Mucosa of descending colon (tissue), 3 donors: ENCODE measurements around the gene A2M. TPM values are rescaled to one million over a fixed set of nuclear protein-coding genes. Genes with fewer than 3 reads are reported as not detected.

Experiments
- ATAC-seq: fragments of 200-7000 bp; cut with Tn5 transposase; one replicate; pipeline ENCODE4 v1.9.1; 2020; ENCODE audit warnings: mild to moderate bottlenecking, moderate library complexity
- DNase-seq, 3 donors: peaks; one replicate each; pipeline ENCODE4 v3.0.0-alpha.2; 2020
- H3K36me3 ChIP-seq: fragments of 200-600 bp; one replicate; pipeline ENCODE4 v1.8.0; 2021; ENCODE audit warnings: low read depth, mild to moderate bottlenecking
- H3K4me1 ChIP-seq: fragments of 200-600 bp; one replicate; pipeline ENCODE4 v1.8.0; 2021; ENCODE audit warnings: low read depth, mild to moderate bottlenecking
- H3K4me3 ChIP-seq: fragments of 200-600 bp; one replicate; pipeline ENCODE4 v1.8.0; 2021; ENCODE audit warnings: mild to moderate bottlenecking
- H3K9me3 ChIP-seq: fragments of 200-600 bp; one replicate; pipeline ENCODE4 v1.8.0; 2021; ENCODE audit warnings: mild to moderate bottlenecking
- CTCF ChIP-seq: fragments of 200-600 bp; IDR thresholded peaks from one replicate; pipeline ENCODE4 v1.8.0; 2022; ENCODE audit warnings: antibody characterized with exemption, mild to moderate bottlenecking
- intact Hi-C, 2 donors: fragments of 100-400 bp; cut with DNase I in 1 of 2; cut with micrococcal nuclease in 1 of 2; formaldehyde crosslinking; loops; one replicate each; pipeline versions ENCODE4 v1.11.0 to v1.11.1; 2022; cut with DNase I, micrococcal nuclease
- total RNA-seq, 3 donors: library from RNA; stranded (reverse); fragmentation: NEBNext Ultra II Directional in 2 of 3; extraction: Animal tissue kit (Norgen Biotek cat#: 25700) in 2 of 3; gene quantifications; one replicate each; pipeline versions ENCODE4 v1.2.1 to v1.2.4, GENCODE V29; 2021 to 2023
- donor health status: DM: no; HTN: no; CAD: no; lungs with moderate emphysema.
- donor health status: DM: no; HTN: no; CAD: no.
- donor health status: DM: no; HTN: yes; CAD: no.

Gene A2M
- total RNA-seq, 3 donors from 2014 or later: 83.5 to 223 (median 165) TPM

GRCh38 chr12:9073076-9073475 is 42.6 kb downstream of the A2M start:
- no peaks in the 10 kb centered on the region for H3K36me3 ChIP-seq
- H3K4me3 ChIP-seq: no peak overlapping the region
- no peak for TF ChIP-seq CTCF
- DNase-seq (no peak), ATAC-seq (no peak)
- H3K9me3 ChIP-seq: no peaks in the 10 kb centered on the region
- H3K4me1 ChIP-seq: no peaks in the 10 kb centered on the region
- intact Hi-C loops: no loop called here

GRCh38 chr12:9072481-9073038 is 43.2 kb downstream of the A2M start:
- ATAC-seq (no peak), DNase-seq (no peak)
- no peaks in the 10 kb centered on the region for H3K9me3 ChIP-seq
- H3K4me3 ChIP-seq: no peak overlapping the region
- intact Hi-C loops: no loop called here
- H3K36me3 ChIP-seq: no peaks in the 10 kb centered on the region
- no peaks in the 10 kb centered on the region for H3K4me1 ChIP-seq
- no peak for TF ChIP-seq CTCF

GRCh38 chr12:9071969-9072368 is 43.8 kb downstream of the A2M start:
- no peaks in the 10 kb centered on the region for H3K4me1 ChIP-seq
- no peaks in the 10 kb centered on the region for H3K9me3 ChIP-seq
- no peak overlapping the region for H3K4me3 ChIP-seq
- ATAC-seq: no peak
- no peak for DNase-seq
- intact Hi-C loops: no loop called here
- TF ChIP-seq CTCF: no peak
- no peaks in the 10 kb centered on the region for H3K36me3 ChIP-seq

- no peak for TF ChIP-seq CTCF
- Histone ChIP-seq H3K9me3 (no peaks in the 10 kb centered on the region), H3K4me3 (no peak overlapping the region), H3K4me1 (no peaks in the 10 kb centered on the region), H3K36me3 (no peaks in the 10 kb centered on the region)
- ATAC-seq: no peak
- intact Hi-C loops: no loop called here
- DNase-seq: no peak
Observed at GRCh38 chr12:9071518-9071917, 44.2 kb downstream of the A2M start.

- TF ChIP-seq CTCF: no peak
- Histone ChIP-seq H3K36me3 (no peaks in the 10 kb centered on the region), H3K4me1 (no peaks in the 10 kb centered on the region), H3K4me3 (no peak overlapping the region), H3K9me3 (no peaks in the 10 kb centered on the region)
- ATAC-seq (no peak), DNase-seq (no peak)
- intact Hi-C loops: no loop called here
Observed at GRCh38 chr12:9070351-9070750, 45.4 kb downstream of the A2M start.

- intact Hi-C loops: no loop called here
- Histone ChIP-seq H3K9me3 (no peaks in the 10 kb centered on the region), H3K4me1 (peaks cover 5% of the 10 kb centered on the region), H3K36me3 (no peaks in the 10 kb centered on the region), H3K4me3 (no peak overlapping the region)
- no peak for DNase-seq
- no peak for ATAC-seq
- TF ChIP-seq CTCF: no peak
Observed at GRCh38 chr12:9068600-9068999, 47.1 kb downstream of the A2M start.
